ENCODE data around the gene NCOA6. TPM values are rescaled to one million over a fixed set of nuclear protein-coding genes. Genes with fewer than 3 reads are reported as not detected.

Gene NCOA6
- total and polyA plus RNA-seq, 2 of the 4 experiments (the other 2 are of a cell fraction), result 3.6 to 13.1 TPM

Small RNA genes lying within 50 kb of the gene (microRNA-seq; reads per million reads assigned to microRNA genes)
- not detected for gene AL118520.1 (ENCODE audit: insufficient read depth, insufficient read length)

Small RNA genes lying within 50 kb of the gene (small RNA-seq; reads per million reads assigned to genes)
- 0 reads per million in 5 experiments for gene AL118520.1

Other genes with a start within 250 kb of the NCOA6 start
- gene PIGU, start 148.6 kb downstream of the NCOA6 start, total RNA-seq (2012; rRNA removed), result 11.1 and 16.1 TPM in 2 replicates
- 31.1 and 32.4 TPM in 2 replicates for gene PIGU, start 148.6 kb downstream of the NCOA6 start, polyA plus RNA-seq (2012; rRNA removed)
- 1.1 and 1.3 TPM in 2 replicates for gene TP53INP2, start 121.3 kb downstream of the NCOA6 start, total RNA-seq (2012; rRNA removed)
- gene TP53INP2, start 121.3 kb downstream of the NCOA6 start, polyA plus RNA-seq (2012; rRNA removed), result 6.8 and 7.4 TPM in 2 replicates
- 3.3 and 3.4 TPM in 2 replicates for gene GGT7, start 47.2 kb upstream of the NCOA6 start, total RNA-seq (2012; rRNA removed)
- 25.9 and 32.8 TPM in 2 replicates for gene GGT7, start 47.2 kb upstream of the NCOA6 start, polyA plus RNA-seq (2012; rRNA removed)
- 38.9 and 46.4 TPM in 2 replicates for gene ACSS2, start 51.0 kb upstream of the NCOA6 start, total RNA-seq (2012; rRNA removed)
- 26.9 and 27.1 TPM in 2 replicates for gene ACSS2, start 51.0 kb upstream of the NCOA6 start, polyA plus RNA-seq (2012; rRNA removed)
- 70.5 and 90.0 TPM in 2 replicates for gene GSS, start 130.2 kb upstream of the NCOA6 start, total RNA-seq (2012; rRNA removed)
- gene GSS, start 130.2 kb upstream of the NCOA6 start, polyA plus RNA-seq (2012; rRNA removed), result 70.3 and 73.7 TPM in 2 replicates
- gene MYH7B, start 130.2 kb upstream of the NCOA6 start, total RNA-seq (2012; rRNA removed), result not detected in 2 replicates
- 0.09 and 0.10 TPM in 2 replicates for gene MYH7B, start 130.2 kb upstream of the NCOA6 start, polyA plus RNA-seq (2012; rRNA removed)